GM21529 (cell line): ENCODE measurements around the gene GAS7.
"Not testable (repeated sequence)": the region's sequence is repeated elsewhere in the genome, so short reads cannot be mapped to it uniquely, and the experiment has no call there.

ENCODE experiments used
- ATAC-seq: cut with Tn5 transposase; IDR thresholded peaks from one replicate; pipeline ENCODE4 v1.9.1; 2021; ENCODE audit not compliant: unreplicated experiment

The GAS7 gene

DNA sequence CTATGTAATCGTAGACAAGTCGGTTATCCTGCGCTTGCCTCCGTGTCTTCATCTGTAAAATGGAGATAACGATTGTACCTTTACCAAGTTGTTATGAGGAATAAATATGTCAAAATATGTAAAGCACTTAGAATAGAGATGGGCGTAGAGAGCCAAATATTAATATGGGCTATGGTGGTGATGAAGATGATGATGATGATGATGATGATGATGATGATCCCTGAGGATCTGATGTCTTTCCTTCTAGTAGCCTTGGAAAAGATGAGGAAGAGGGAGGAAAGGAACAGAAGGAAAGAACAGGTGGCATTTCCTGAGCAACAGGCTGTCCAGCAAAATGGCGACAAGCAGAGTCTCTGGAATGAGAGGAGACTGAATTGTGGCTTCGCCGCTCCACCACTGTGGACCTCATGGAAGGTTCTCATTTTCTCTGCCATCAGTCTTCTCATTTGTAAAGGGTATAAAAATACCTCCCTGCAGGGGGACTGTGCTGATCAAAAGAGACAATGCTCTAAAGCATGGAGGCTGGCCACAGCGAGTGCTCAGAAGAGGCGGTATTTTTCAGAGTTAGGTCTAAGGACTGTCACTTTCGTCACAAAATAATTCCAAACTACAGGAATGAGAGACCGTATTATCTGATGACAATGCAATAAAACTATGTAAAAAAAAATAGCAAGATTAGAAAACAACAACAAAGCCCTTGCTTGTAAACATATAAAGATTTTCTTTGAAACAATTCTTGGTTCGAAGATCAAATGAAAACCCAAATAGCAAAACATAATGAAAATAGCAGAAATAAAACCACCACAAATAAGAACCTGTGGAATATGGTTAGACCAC lies 276.2 kb downstream of the GAS7 start:
- ATAC-seq: no peak

- not testable (repeated sequence) for ATAC-seq
Observed at GRCh38 chr17:9921216-9921615, 277.2 kb downstream of the GAS7 start.

- no peak for ATAC-seq
Observed at GRCh38 chr17:9918804-9919352, 279.5 kb downstream of the GAS7 start.

- ATAC-seq: no peak
Observed at GRCh38 chr17:9918352-9918751, 280.1 kb downstream of the GAS7 start.

GRCh38 chr17:9917801-9918200 lies 280.6 kb downstream of the GAS7 start:
- ATAC-seq: no peak

GRCh38 chr17:9917131-9917530 lies 281.3 kb downstream of the GAS7 start:
- ATAC-seq: no peak

GRCh38 chr17:9916108-9916507 lies 282.3 kb downstream of the GAS7 start:
- no peak for ATAC-seq

- ATAC-seq: no peak
Observed at GRCh38 chr17:9913476-9913875, 284.9 kb downstream of the GAS7 start.

GRCh38 chr17:9912121-9913099 lies 286.0 kb downstream of the GAS7 start:
- ATAC-seq: no peak

GRCh38 chr17:9911089-9911488 lies 287.3 kb downstream of the GAS7 start:
- ATAC-seq: no peak

- no peak for ATAC-seq
Observed at GRCh38 chr17:9908649-9909042, 289.8 kb downstream of the GAS7 start.

DNA sequence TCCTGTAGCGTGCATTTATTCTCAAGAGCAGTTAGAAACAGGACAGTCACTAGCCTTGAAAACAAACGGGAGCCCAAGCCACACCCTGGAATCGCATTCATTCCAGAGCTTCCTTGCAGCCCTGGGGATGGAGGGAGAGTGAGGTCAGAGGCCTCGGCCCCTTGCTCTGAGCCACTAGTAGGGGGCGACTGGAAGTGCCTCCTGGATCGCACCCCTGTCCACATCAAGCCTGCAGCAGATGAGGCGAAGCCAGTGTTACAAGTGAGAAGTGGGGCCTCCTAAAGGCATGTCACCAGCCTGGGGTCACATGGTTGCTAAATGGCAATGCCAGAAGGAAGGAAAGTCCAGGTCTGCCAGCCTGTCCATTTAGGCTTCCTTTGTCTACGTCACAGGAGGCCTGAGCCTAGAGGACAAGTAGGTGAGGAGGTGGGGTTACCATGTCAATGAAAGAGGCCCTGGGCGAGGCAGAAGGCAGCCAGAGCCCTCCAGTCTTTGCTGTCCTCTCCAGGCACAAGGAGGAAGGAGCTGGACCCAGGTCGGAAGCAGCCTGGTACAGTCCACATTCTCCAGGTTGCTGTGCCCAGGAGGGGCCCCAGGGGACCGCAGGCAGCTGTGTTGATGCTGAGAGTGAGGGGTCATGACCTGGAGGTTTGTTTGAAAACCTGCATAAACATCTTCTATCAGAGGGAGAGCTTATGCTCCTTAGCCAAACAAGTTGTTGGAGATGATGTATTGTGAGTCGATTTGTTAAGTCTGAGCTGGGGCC lies 290.3 kb downstream of the GAS7 start:
- no peak for ATAC-seq

- no peak for ATAC-seq
Observed at GRCh38 chr17:9907131-9907530, 291.3 kb downstream of the GAS7 start.

GRCh38 chr17:9906616-9907015 lies 291.8 kb downstream of the GAS7 start:
- no peak for ATAC-seq

DNA sequence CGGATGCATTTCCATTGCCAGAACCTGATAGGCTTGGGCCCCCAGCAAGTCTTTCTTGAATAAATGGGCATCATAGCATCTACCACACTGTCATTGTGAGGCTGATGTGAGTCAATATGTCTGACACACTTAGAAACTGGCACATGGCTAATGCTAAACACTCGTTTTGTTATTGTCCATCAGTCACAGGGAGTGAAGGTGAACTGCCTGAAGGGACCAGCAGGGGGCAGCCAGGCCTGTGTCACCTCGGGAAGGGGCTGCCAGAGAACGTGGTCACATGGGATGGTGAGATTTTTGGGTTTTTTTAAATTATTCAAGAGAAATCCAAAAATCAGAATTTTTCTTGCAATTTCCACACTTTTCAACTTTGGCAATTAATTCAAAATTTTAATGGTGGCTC lies 292.5 kb downstream of the GAS7 start:
- ATAC-seq: no peak

GRCh38 chr17:9905078-9905415 lies 293.4 kb downstream of the GAS7 start, which contains the start of gene RCVRN:
Gene RCVRN, minus strand, starts transcription at chr17:9905271. Its CDS starts 91 bp downstream, at chr17:9905180.
- ATAC-seq: no peak

DNA sequence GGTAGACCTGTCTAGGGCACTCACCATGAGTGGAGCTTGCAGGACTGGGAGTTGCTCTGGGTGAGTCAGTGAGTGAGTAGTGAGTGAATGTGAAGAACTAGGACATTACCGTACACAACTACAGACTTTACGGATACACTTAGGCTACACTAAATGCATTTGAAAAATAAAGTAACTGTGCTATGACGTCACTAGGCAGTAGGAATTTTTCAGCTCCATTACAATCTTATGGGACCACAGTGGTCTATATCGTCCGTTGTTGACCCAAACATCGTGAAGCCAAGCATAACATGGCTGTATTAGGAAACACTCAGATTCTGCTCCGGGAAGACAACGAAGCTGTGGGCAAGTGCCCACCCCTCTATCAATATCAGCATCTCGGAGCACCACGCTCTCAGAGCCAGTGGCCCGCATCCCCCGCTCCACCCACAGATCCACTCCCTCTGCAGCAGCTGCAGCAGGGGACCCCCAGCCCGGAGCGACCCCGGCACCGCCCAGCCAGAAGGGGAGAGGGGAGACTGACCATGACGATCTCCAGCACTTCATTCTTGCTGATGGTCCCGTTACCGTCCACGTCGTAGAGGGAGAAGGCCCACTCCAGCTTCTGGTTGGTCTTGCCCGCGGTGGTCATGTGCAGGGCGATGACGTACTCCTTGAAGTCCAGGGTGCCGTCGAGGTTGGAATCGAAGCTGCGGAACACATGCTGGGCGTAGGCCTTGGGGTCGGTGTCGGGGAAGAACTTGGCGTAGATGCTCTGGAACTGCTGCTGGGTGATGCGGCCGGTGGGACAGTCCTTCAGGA lies 293.9 kb downstream of the GAS7 start:
- no peak for ATAC-seq

DNA sequence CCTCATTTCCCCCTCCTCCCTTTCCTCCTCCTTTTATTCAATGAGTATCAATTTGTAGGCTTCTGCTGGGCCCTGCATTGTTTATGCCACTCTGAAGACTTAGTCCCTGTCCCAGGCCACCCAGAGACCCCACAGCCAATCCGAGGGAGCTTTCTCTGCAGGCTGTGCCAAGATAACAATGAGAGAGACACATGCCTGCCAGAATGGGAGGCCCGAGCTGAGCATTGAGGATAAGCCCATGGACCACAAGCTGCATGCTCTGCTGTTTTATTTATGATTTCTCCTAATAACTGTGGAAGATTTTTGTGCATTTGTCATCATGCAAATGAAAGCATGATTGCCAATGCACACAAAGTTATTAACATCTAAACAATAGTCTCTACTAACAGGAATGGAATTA lies 296.3 kb downstream of the GAS7 start:
- ATAC-seq: no peak

- no peak for ATAC-seq
Observed at GRCh38 chr17:9900784-9901183, 297.6 kb downstream of the GAS7 start.

- ATAC-seq: no peak
Observed at GRCh38 chr17:9900044-9900594, 298.3 kb downstream of the GAS7 start.
